ENCODE results near the gene VPS54. TPM values are rescaled to one million over a fixed set of nuclear protein-coding genes. Genes with fewer than 3 reads are reported as not detected.

Gene VPS54
- total RNA-seq, 4 donors from 2014 or later = 16.6 to 24.8 (median 20.9) TPM

- Histone ChIP-seq H3K36me3 (no peaks in the 10 kb centered on the region), H3K27me3 (no peaks in the 10 kb centered on the region), H3K9me3 (no peaks in the 10 kb centered on the region), H3K4me1 (peaks cover 0 to 10% (median 0%) of the 10 kb centered on the region in 4 donors), H3K27ac (no peak overlapping the region), H3K4me3 (no peak overlapping the region)
- TF ChIP-seq CTCF (IDR thresholded peaks at IDR 0.05) (no peak), POLR2A (IDR thresholded peaks at IDR 0.05) (no peak)
- no peak for DNase-seq
Observed at GRCh38 chr2:64014628-64015027, 4.6 kb downstream of the VPS54 start.

- Histone ChIP-seq H3K27ac (no peak overlapping the region), H3K9me3 (no peaks in the 10 kb centered on the region), H3K36me3 (no peaks in the 10 kb centered on the region), H3K4me1 (peaks cover 0 to 10% (median 0%) of the 10 kb centered on the region in 4 donors), H3K27me3 (no peaks in the 10 kb centered on the region), H3K4me3 (no peak overlapping the region)
- no peak for DNase-seq
- TF ChIP-seq POLR2A (IDR thresholded peaks at IDR 0.05) (no peak), CTCF (IDR thresholded peaks at IDR 0.05) (no peak)
Observed at GRCh38 chr2:64013053-64013452, 6.2 kb downstream of the VPS54 start.

GRCh38 chr2:64012115-64012514 is 7.1 kb downstream of the VPS54 start:
- TF ChIP-seq POLR2A (IDR thresholded peaks at IDR 0.05) (no peak), CTCF (IDR thresholded peaks at IDR 0.05) (no peak)
- Histone ChIP-seq H3K27ac (no peak overlapping the region), H3K27me3 (no peaks in the 10 kb centered on the region), H3K36me3 (no peaks in the 10 kb centered on the region), H3K9me3 (no peaks in the 10 kb centered on the region), H3K4me1 (peaks cover 0 to 10% (median 0%) of the 10 kb centered on the region in 4 donors), H3K4me3 (no peak overlapping the region)
- DNase-seq = no peak

- Histone ChIP-seq H3K4me3 (no peak overlapping the region), H3K9me3 (no peaks in the 10 kb centered on the region), H3K27me3 (no peaks in the 10 kb centered on the region), H3K27ac (no peak overlapping the region), H3K36me3 (no peaks in the 10 kb centered on the region), H3K4me1 (no peaks in the 10 kb centered on the region)
- no peak for TF ChIP-seq CTCF (IDR thresholded peaks at IDR 0.05)
- no peak for DNase-seq
Observed at GRCh38 chr2:64008434-64009009, 10.7 kb downstream of the VPS54 start.

GRCh38 chr2:64007924-64008323 is 11.3 kb downstream of the VPS54 start:
- Histone ChIP-seq H3K4me1 (no peaks in the 10 kb centered on the region), H3K4me3 (no peak overlapping the region), H3K27ac (no peak overlapping the region), H3K9me3 (no peaks in the 10 kb centered on the region), H3K36me3 (no peaks in the 10 kb centered on the region), H3K27me3 (no peaks in the 10 kb centered on the region)
- DNase-seq = no peak
- TF ChIP-seq POLR2A (IDR thresholded peaks at IDR 0.05) = no peak
- TF ChIP-seq CTCF (IDR thresholded peaks at IDR 0.05) = no peak
